Measurements from ENCODE around the gene KLK5.

- TF ChIP-seq CTCF (IDR thresholded peaks at IDR 0.05) = no peak
- TF ChIP-seq EZH2phosphoT487 (IDR thresholded peaks at IDR 0.05) = no peak
- TF ChIP-seq EZH2 (IDR thresholded peaks at IDR 0.05) = no peak
These were observed 4.7 kb upstream of the KLK5 start for GRCh38 chr19:50957587-50957986.
